H1 (cell line): ENCODE results near the gene CD40LG. TPM values are rescaled to one million over a fixed set of nuclear protein-coding genes. Genes with fewer than 3 reads are reported as not detected.

Source experiments
- CTCF ChIA-PET: fragments of 300-600 bp; sonication (Branson Sonifier 250); formaldehyde crosslinking; loops from one replicate; lab custom pipeline; 2021; ENCODE audit not compliant: partially characterized antibody; lab: Charles Lee
- POLR2A ChIA-PET: fragments of 300-600 bp; sonication (Branson Sonifier 250); formaldehyde crosslinking; loops from one replicate; lab custom pipeline; 2021; ENCODE audit warnings: inconsistent platforms; ENCODE audit not compliant: partially characterized antibody; lab: Charles Lee
- DNase-seq, 2 experiments: peaks; one replicate each; pipeline versions ENCODE4 v3.0.0 to v3.0.0-alpha.2; 2010 to 2022; ENCODE audit warnings: low spot score in 2 of 2, low read depth in 1 of 2, mixed read lengths in 1 of 2
- FAIRE-seq: peaks from 2 replicates; lab custom pipeline; 2011; peaks lifted over from hg19 to GRCh38; lab: Jason Lieb, UNC
- H2AFZ ChIP-seq: 2 replicates; pipeline ENCODE4 v1.8.1; 2012; ENCODE audit warnings: low read length, inconsistent platforms
- H2AK5ac ChIP-seq: 2 replicates; pipeline ENCODE4 v1.6.1; 2013; ENCODE audit warnings: low read depth, low read length
- H2BK120ac ChIP-seq: replicated peaks from 2 replicates; pipeline ENCODE3; 2013; ENCODE audit warnings: low read depth, low read length, inconsistent platforms
- H2BK12ac ChIP-seq: 2 replicates; pipeline ENCODE4 v1.6.1; 2013; ENCODE audit warnings: low read depth, low read length
- H2BK15ac ChIP-seq: 2 replicates; pipeline ENCODE4 v1.6.1; 2013; ENCODE audit warnings: low read length
- H2BK20ac ChIP-seq: 2 replicates; pipeline ENCODE4 v1.6.1; 2013; ENCODE audit warnings: low read length
- H2BK5ac ChIP-seq: 2 replicates; pipeline ENCODE4 v1.6.1; 2013; ENCODE audit warnings: low read depth, low read length
- H3K14ac ChIP-seq: 2 replicates; pipeline ENCODE4 v1.6.1; 2013; ENCODE audit warnings: inconsistent platforms; ENCODE audit not compliant: insufficient read length
- H3K18ac ChIP-seq: 2 replicates; pipeline ENCODE4 v1.6.1; 2013; ENCODE audit warnings: low read length; ENCODE audit errors: extremely low read depth
- H3K23ac ChIP-seq: 2 replicates; pipeline ENCODE4 v1.6.1; 2013; ENCODE audit warnings: inconsistent platforms; ENCODE audit not compliant: insufficient read length
- H3K23me2 ChIP-seq: 2 replicates; pipeline ENCODE4 v1.6.1; 2013; ENCODE audit warnings: low read depth, low read length
- H3K27ac ChIP-seq: 2 replicates; pipeline ENCODE4 v1.6.1; 2011; ENCODE audit warnings: low read depth, low read length, inconsistent platforms
- H3K27me3 ChIP-seq, 4 experiments: replicated peaks in 1 of 4; 1 replicate in 1 of 4; 2 replicates in 3 of 4; pipeline versions ENCODE4 v1.6.1 to v1.8.1; 2011 to 2013; ENCODE audit warnings: low read length in 3 of 4, mild to moderate bottlenecking in 3 of 4, inconsistent platforms in 2 of 4, mixed read lengths in 2 of 4, moderate library complexity in 1 of 4; ENCODE audit not compliant: control insufficient read depth in 3 of 4, insufficient read depth in 3 of 4; ENCODE audit errors: extremely low read depth in 1 of 4
- H3K36me3 ChIP-seq, 4 experiments: 2 replicates each; pipeline versions ENCODE4 v1.6.1 to v1.8.1; 2011 to 2013; ENCODE audit warnings: mild to moderate bottlenecking in 4 of 4, low read length in 3 of 4, moderate library complexity in 2 of 4, control low read depth in 1 of 4, inconsistent platforms in 1 of 4; ENCODE audit not compliant: insufficient read depth in 4 of 4, control insufficient read depth in 2 of 4
- H3K4ac ChIP-seq: replicated peaks from 2 replicates; pipeline ENCODE3; 2013; ENCODE audit warnings: low read length, low read depth, mixed read lengths, inconsistent platforms; ENCODE audit not compliant: insufficient read length
- H3K4me1 ChIP-seq, 4 experiments: replicated peaks in 1 of 4; 1 replicate in 1 of 4; 2 replicates in 3 of 4; pipeline versions ENCODE4 v1.6.1 to v1.8.1; 2011 to 2013; ENCODE audit warnings: low read length in 3 of 4, inconsistent platforms in 2 of 4, mixed read lengths in 1 of 4; ENCODE audit not compliant: insufficient read depth in 4 of 4, control insufficient read depth in 3 of 4
- H3K4me2 ChIP-seq, 2 experiments: 2 replicates each; pipeline versions ENCODE4 v1.6.1 to v1.8.1; 2011 to 2013; ENCODE audit warnings: low read depth in 2 of 2, low read length in 2 of 2, control low read depth in 1 of 2, inconsistent platforms in 1 of 2, mild to moderate bottlenecking in 1 of 2; ENCODE audit not compliant: insufficient read depth in 1 of 2
- H3K4me3 ChIP-seq, 4 experiments: fragments of 200-600, 300-600 bp in 1 of 4; sonication (generic), shearing (Covaris generic), sonication (Bioruptor Twin) in 1 of 4; 2 replicates each; pipeline versions ENCODE4 v1.5.1 to v1.8.1; 2011 to 2016; ENCODE audit warnings: low read length in 4 of 4, low read depth in 3 of 4, control low read depth in 2 of 4, inconsistent platforms in 2 of 4, mild to moderate bottlenecking in 2 of 4, mixed read lengths in 1 of 4, moderate library complexity in 1 of 4; ENCODE audit not compliant: insufficient read depth in 2 of 4; ENCODE audit errors: extremely low read depth in 1 of 4
- H3K56ac ChIP-seq: replicated peaks from 2 replicates; pipeline ENCODE3; 2013; ENCODE audit warnings: low read depth, mild to moderate bottlenecking, mixed read lengths, low read length, inconsistent platforms; ENCODE audit not compliant: insufficient read length
- H3K79me1 ChIP-seq: 2 replicates; pipeline ENCODE4 v1.6.1; 2013; ENCODE audit warnings: low read depth, low read length, control low read depth
- H3K79me2 ChIP-seq, 2 experiments: 2 replicates each; pipeline versions ENCODE4 v1.6.1 to v1.8.1; 2012 to 2013; ENCODE audit warnings: low read length in 2 of 2, mild to moderate bottlenecking in 2 of 2, inconsistent platforms in 1 of 2; ENCODE audit not compliant: insufficient read depth in 2 of 2, control insufficient read depth in 1 of 2
- H3K9ac ChIP-seq, 4 experiments: replicated peaks in 1 of 4; 1 replicate in 1 of 4; 2 replicates in 3 of 4; pipeline versions ENCODE4 v1.6.1 to v1.8.1; 2011 to 2013; ENCODE audit warnings: low read depth in 3 of 4, low read length in 3 of 4, control low read depth in 2 of 4, mild to moderate bottlenecking in 2 of 4, moderate library complexity in 2 of 4, inconsistent platforms in 1 of 4; ENCODE audit errors: extremely low read depth in 1 of 4
- H3K9me3 ChIP-seq, 2 experiments: 2 replicates each; pipeline versions ENCODE4 v1.6.1 to v1.8.1; 2012 to 2013; ENCODE audit warnings: mild to moderate bottlenecking in 2 of 2, moderate library complexity in 2 of 2, control low read depth in 1 of 2, inconsistent platforms in 1 of 2, low read depth in 1 of 2, low read length in 1 of 2, mixed read lengths in 1 of 2; ENCODE audit not compliant: insufficient read depth in 2 of 2
- H4K20me1 ChIP-seq, 2 experiments: replicated peaks in 1 of 2; 2 replicates each; pipeline versions ENCODE3 to v1.8.1; 2011 to 2013; ENCODE audit warnings: inconsistent platforms in 2 of 2, low read length in 2 of 2, mild to moderate bottlenecking in 1 of 2; ENCODE audit not compliant: insufficient read depth in 2 of 2, control insufficient read depth in 1 of 2
- H4K5ac ChIP-seq: 2 replicates; pipeline ENCODE4 v1.6.1; 2013; ENCODE audit warnings: low read length, low read depth, mixed read lengths, inconsistent platforms; ENCODE audit not compliant: insufficient read length
- H4K8ac ChIP-seq: 2 replicates; pipeline ENCODE4 v1.8.0; 2013; ENCODE audit warnings: mild to moderate bottlenecking, moderate library complexity, low read length, inconsistent platforms; ENCODE audit not compliant: insufficient read depth; ENCODE audit errors: extremely low read depth
- H4K91ac ChIP-seq: replicated peaks from 2 replicates; pipeline ENCODE3; 2013; ENCODE audit warnings: low read length, mixed read lengths, inconsistent platforms; ENCODE audit not compliant: insufficient read length
- EP300 ChIP-seq, 2 experiments: IDR thresholded peaks; 1 replicate in 1 of 2; 2 replicates in 1 of 2; pipeline ENCODE4 v1.6.1; 2011 to 2012; ENCODE audit warnings: low read depth in 2 of 2, low read length in 2 of 2, mild to moderate bottlenecking in 2 of 2, borderline replicate concordance in 1 of 2, inconsistent platforms in 1 of 2, moderate library complexity in 1 of 2
- SP2 ChIP-seq: IDR thresholded peaks from 2 replicates; pipeline ENCODE4 v1.6.1; 2012; ENCODE audit warnings: mild to moderate bottlenecking, low read length, inconsistent platforms
- SRF ChIP-seq: IDR thresholded peaks from 2 replicates; pipeline ENCODE4 v1.6.1; 2011; ENCODE audit warnings: mild to moderate bottlenecking, low read depth, low read length, moderate library complexity
- WGBS, 2 experiments: shearing (Covaris generic) in 1 of 2; methylation state at CpG; one replicate each; pipeline versions ENCODE4 v1.1.6 to v1.1.7; 2013 to 2015; ENCODE audit warnings: low lambda C conversion rate in 2 of 2, mixed read lengths in 2 of 2, inconsistent platforms in 1 of 2, low coverage in 1 of 2, missing lambda C conversion rate in 1 of 2; ENCODE audit not compliant: insufficient replicate concordance in 2 of 2, insufficient coverage in 1 of 2, insufficient read length in 1 of 2; ENCODE audit errors: extremely low coverage in 1 of 2, missing lambda C conversion rate in 1 of 2; 5-methylcytosine and 5-hydroxymethylcytosine counted together
- polyA plus RNA-seq, 7 experiments: library from polyadenylated mRNA; depleted of rRNA in 3 of 7; stranded (reverse) in 5 of 7; unstranded in 2 of 7; fragments of >200 nt in 5 of 7; fragments of 200-250 nt in 2 of 7; gene quantifications; 1 replicate in 5 of 7; 2 replicates in 1 of 7; 4 replicates in 1 of 7; pipeline versions ENCODE4 v1.2.1 to v1.2.3, GENCODE V29; 2011 to 2013; ENCODE audit warnings: missing spikeins in 2 of 7, mixed read lengths in 2 of 7
- total RNA-seq: library from RNA; stranded (reverse); fragmentation: NEBNext Ultra II Directional; extraction: Animal tissue kit (Norgen Biotek cat#: 25700); gene quantifications from 2 replicates; pipeline ENCODE4 v1.2.1, GENCODE V29; 2021

The CD40LG gene
- total and polyA plus RNA-seq, 2 of the 8 experiments (the other 6 are each of a cell fraction or from before 2014, with no cell fraction given) = not detected

DNA sequence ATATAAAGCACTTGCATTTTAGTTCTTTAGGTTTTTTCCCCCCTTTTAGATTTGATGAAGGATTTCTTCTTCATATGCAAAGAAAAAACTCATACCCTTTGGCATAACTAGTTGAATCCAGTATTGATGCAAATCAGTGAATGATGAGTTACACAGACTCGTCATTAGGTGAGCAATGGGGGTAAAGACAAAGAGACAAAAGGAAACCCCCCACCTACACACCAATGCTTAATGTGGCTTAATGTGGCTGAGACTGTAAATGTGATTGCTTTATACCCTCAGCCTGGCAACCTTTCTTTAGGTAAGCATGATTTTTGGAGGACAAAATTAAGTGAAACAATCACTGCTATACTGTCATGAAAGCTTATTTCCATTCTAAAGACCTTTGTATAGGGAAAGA, 39.5 kb downstream of the CD40LG start:
- Histone ChIP-seq H4K91ac (no peak overlapping the region), H2BK5ac (no peak overlapping the region)
- no peak for TF ChIP-seq SP2
- TF ChIP-seq EP300 (IDR thresholded peaks at IDR 0.05; ENCODE audit: borderline replicate concordance in 1 of 2, low read depth in 2 of 2, low read length in 2 of 2) = no peak
- TF ChIP-seq SRF = no peak
- TF ChIP-seq, all 59 proteins: peak for 0
- CTCF ChIA-PET = interaction anchor here (0.6 kb wide), 1 partner anchor 393 kb away, joined by 3 read pairs; no protein-coding TSS in a partner anchor
- Histone ChIP-seq H2AK5ac (no peak overlapping the region), H3K4me3 (no peak overlapping the region), H3K27me3 (no peaks in the 10 kb centered on the region), H3K4me1 (peaks cover 0 to 2% (median 0%) of the 10 kb centered on the region in 4 experiments; a peak in 2 of 7 replicates), H3K4me2 (no peak overlapping the region), H3K79me2 (no peaks in the 10 kb centered on the region), H4K8ac (no peak overlapping the region), H3K56ac (no peak overlapping the region), H3K14ac (no peak overlapping the region), H3K36me3 (no peaks in the 10 kb centered on the region), H4K5ac (no peak overlapping the region), H3K79me1 (no peaks in the 10 kb centered on the region), H3K9ac (no peak overlapping the region), H3K27ac (no peak overlapping the region), H3K18ac (no peak overlapping the region), H2BK20ac (no peak overlapping the region), H4K20me1 (no peaks in the 10 kb centered on the region), H3K23me2 (no peaks in the 10 kb centered on the region), H2BK15ac (no peak overlapping the region), H3K9me3 (no peaks in the 10 kb centered on the region), H3K23ac (no peak overlapping the region), H2AFZ (no peak overlapping the region), H2BK120ac (no peak overlapping the region), H2BK12ac (no peak overlapping the region), H3K4ac (no peak overlapping the region)
- 78% methylated on average over 1 of the region's 1 CpG; no CpG with 5 or more reads in 1 of the 2 experiments for WGBS, 2 experiments
- FAIRE-seq (no peak), DNase-seq (no peak)
- POLR2A ChIA-PET = no interaction called here
